ENCODE measurements around the gene VWF. TPM values are rescaled to one million over a fixed set of nuclear protein-coding genes. Genes with fewer than 3 reads are reported as not detected.

VWF gene
- total and polyA plus RNA-seq, 2 of the 4 experiments (the other 2 are of a cell fraction): under 0.01 to 0.09 TPM

DNA sequence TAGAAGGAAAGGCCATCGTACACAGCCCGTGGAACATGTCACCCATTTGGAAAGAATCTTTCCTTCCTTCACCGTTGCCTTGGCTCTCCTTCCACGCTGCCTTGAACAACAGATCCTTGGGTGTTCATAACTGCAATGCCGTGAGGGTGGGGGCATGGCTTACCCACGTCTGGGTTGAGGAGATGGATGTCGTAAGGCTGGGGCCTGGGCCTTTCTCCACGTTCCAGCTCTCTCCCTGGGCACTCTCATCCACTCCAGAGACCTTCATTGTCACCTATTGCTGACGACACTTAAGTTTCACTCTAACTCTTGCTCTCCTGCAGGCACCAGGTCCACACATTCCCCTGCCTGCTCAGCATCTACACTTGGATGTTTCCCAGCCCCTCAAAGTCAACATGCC, 198.8 kb downstream of the VWF start:
- Histone ChIP-seq H3K79me1 (ENCODE audit: low read depth in 1 of 2, low read length in 2 of 2) (no peaks in the 10 kb centered on the region), H3K9me3 (ENCODE audit: control insufficient read depth, insufficient read depth, low read length) (no peaks in the 10 kb centered on the region; the same call in 1 of the 2 replicates), H3K18ac (ENCODE audit: low read depth, low read length) (no peak overlapping the region), H3K4ac (ENCODE audit: low read depth, low read length) (no peak overlapping the region), H3K56ac (ENCODE audit: extremely low read depth, insufficient read depth, low read length) (no peak overlapping the region), H2BK15ac (ENCODE audit: low read depth, low read length) (no peak overlapping the region), H2AK5ac (ENCODE audit: low read depth, low read length) (no peak overlapping the region), H3K23ac (ENCODE audit: low read depth, low read length) (no peak overlapping the region), H2AK9ac (replicated peaks; ENCODE audit: low read depth, low read length, poor library complexity) (no peak overlapping the region), H4K8ac (ENCODE audit: low read depth in 2 of 2, low read length in 2 of 2) (no peak overlapping the region), H3K4me1 (ENCODE audit: control insufficient read depth, insufficient read depth, low read length) (no peaks in the 10 kb centered on the region), H3K36me3 (ENCODE audit: control insufficient read depth, insufficient read depth, low read length) (no peaks in the 10 kb centered on the region), H3K4me3 (ENCODE audit: insufficient read depth, low read depth, low read length) (no peak overlapping the region), H3K14ac (replicated peaks; ENCODE audit: low read depth, low read length) (no peak overlapping the region), H3K4me2 (ENCODE audit: low read depth, low read length) (no peak overlapping the region), H3K27me3 (ENCODE audit: control insufficient read depth, insufficient read depth, low read length) (peaks cover 13% of the 10 kb centered on the region), H4K5ac (ENCODE audit: low read depth, low read length) (no peak overlapping the region), H2AFZ (replicated peaks; ENCODE audit: low read length, poor library complexity) (no peak overlapping the region), H4K20me1 (ENCODE audit: insufficient read depth, low read length) (no peaks in the 10 kb centered on the region), H4K91ac (ENCODE audit: insufficient read depth, low read depth, low read length) (no peak overlapping the region), H2BK5ac (ENCODE audit: low read depth, low read length, poor library complexity, severe bottlenecking) (no peak overlapping the region), H3K9me1 (ENCODE audit: insufficient read depth, low read length) (no peaks in the 10 kb centered on the region), H2BK120ac (ENCODE audit: low read depth, low read length) (no peak overlapping the region), H2BK20ac (ENCODE audit: low read depth, low read length) (no peak overlapping the region), H3K27ac (ENCODE audit: insufficient read depth, low read length) (no peak overlapping the region), H3K9ac (ENCODE audit: low read depth, low read length) (no peak overlapping the region)
- ChIA-PET POLR2A (ENCODE audit: unreplicated experiment) (no interaction called here), CTCF (no interaction called here)
- BruUV-seq (replicated peaks): no TSS peak
- no peak for DNase-seq
- in situ Hi-C loops (cut with MboI; ENCODE audit: low sequenced_read_pairs) (no loop called here), intact Hi-C loops (cut with micrococcal nuclease) (no loop called here), dilution Hi-C loops (cut with HindIII; ENCODE audit: low sequenced_read_pairs, unreplicated experiment) (no loop called here)
- ATAC-seq (ENCODE audit: low read depth): no peak
- TF ChIP-seq CHD1 (IDR thresholded peaks at IDR 0.05; ENCODE audit: low read depth, low read length) (no peak), RAD21 (IDR thresholded peaks at IDR 0.05; ENCODE audit: low read length) (no peak), POLR2A (IDR thresholded peaks at IDR 0.05; ENCODE audit: low read depth, low read length) (no peak), ELK1 (IDR thresholded peaks at IDR 0.05; ENCODE audit: borderline replicate concordance, low read depth, low read length) (no peak), FOS (IDR thresholded peaks at IDR 0.05; ENCODE audit: low read depth, low read length) (no peak), MAZ (IDR thresholded peaks at IDR 0.05; ENCODE audit: borderline replicate concordance, low read depth, low read length) (no peak), MAFK (IDR thresholded peaks at IDR 0.05; ENCODE audit: low read depth, low read length) (no peak), SMC3 (IDR thresholded peaks at IDR 0.05; ENCODE audit: low read depth, low read length) (no peak), NFE2L2 (IDR thresholded peaks at IDR 0.05; ENCODE audit: low read depth, low read length) (no peak), BHLHE40 (IDR thresholded peaks at IDR 0.05; ENCODE audit: low read depth, low read length) (no peak), RFX5 (IDR thresholded peaks at IDR 0.05; ENCODE audit: low read depth, low read length) (no peak), MXI1 (IDR thresholded peaks at IDR 0.05; ENCODE audit: borderline replicate concordance, low read depth, low read length) (no peak), CEBPB (IDR thresholded peaks at IDR 0.05; ENCODE audit: low read depth, low read length) (no peak)
- TF ChIP-seq, protein P1, sequence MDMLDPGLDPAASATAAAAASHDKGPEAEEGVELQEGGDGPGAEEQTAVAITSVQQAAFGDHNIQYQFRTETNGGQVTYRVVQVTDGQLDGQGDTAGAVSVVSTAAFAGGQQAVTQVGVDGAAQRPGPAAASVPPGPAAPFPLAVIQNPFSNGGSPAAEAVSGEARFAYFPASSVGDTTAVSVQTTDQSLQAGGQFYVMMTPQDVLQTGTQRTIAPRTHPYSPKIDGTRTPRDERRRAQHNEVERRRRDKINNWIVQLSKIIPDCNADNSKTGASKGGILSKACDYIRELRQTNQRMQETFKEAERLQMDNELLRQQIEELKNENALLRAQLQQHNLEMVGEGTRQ (IDR thresholded peaks at IDR 0.05; ENCODE audit: low read depth, low read length): no peak
- 33% methylated on average over 1 of the region's 9 CpGs; no CpG with 5 or more reads in 1 of the 2 experiments for WGBS, 2 experiments (ENCODE audit: extremely low coverage in 2 of 2, insufficient read length in 1 of 2)

Data from IMR-90 (cell line).